HEK293 (cell line): ENCODE data around the gene SBNO2.

Source experiments
- CTCF ChIA-PET: fragments of 350-600 bp; formaldehyde crosslinking; extraction: SDS; loops from one replicate; lab custom pipeline; 2021; ENCODE audit warnings: antibody characterized with exemption; lab: Yijun Ruan, JAX
- POLR2A ChIA-PET: fragments of 300-600 bp; formaldehyde crosslinking; extraction: SDS; loops from one replicate; lab custom pipeline; 2020; ENCODE audit warnings: antibody characterized with exemption, inconsistent platforms; lab: Yijun Ruan, JAX
- H3K27ac ChIP-seq: fragments of 200-500 bp; sonication (Bioruptor generic); 2 replicates; pipeline ENCODE4 v1.5.1; 2014; ENCODE audit warnings: low read depth, low read length, control low read depth, inconsistent platforms; ENCODE audit errors: extremely low read depth
- H3K36me3 ChIP-seq, 2 experiments: fragments of 200-500 bp in 1 of 2; sonication (Bioruptor generic) in 1 of 2; 1 replicate in 1 of 2; 2 replicates in 1 of 2; pipeline ENCODE4 v1.5.1; 2014 to 2017; ENCODE audit warnings: inconsistent platforms in 2 of 2, low read length in 2 of 2; ENCODE audit not compliant: control insufficient read depth in 2 of 2, insufficient read depth in 1 of 2
- H3K4me1 ChIP-seq: fragments of 200-500 bp; sonication (Bioruptor generic); 2 replicates; pipeline ENCODE4 v1.5.1; 2014; ENCODE audit warnings: mild to moderate bottlenecking, low read length, inconsistent platforms; ENCODE audit not compliant: control insufficient read depth, insufficient read depth
- H3K4me3 ChIP-seq: 2 replicates; pipeline ENCODE4 v1.5.1; 2011; ENCODE audit warnings: low read depth, mild to moderate bottlenecking, control low read depth, low read length, moderate library complexity
- H3K9me3 ChIP-seq: fragments of 200-500 bp; sonication (Bioruptor generic); 2 replicates; pipeline ENCODE4 v1.5.1; 2014; ENCODE audit warnings: low read depth, low read length, inconsistent platforms; ENCODE audit not compliant: control insufficient read depth, insufficient read depth
- BCL6B ChIP-seq: fragments of 450-650 bp; formaldehyde crosslinking; IDR thresholded peaks from 2 replicates; pipeline ENCODE4 v1.5.1; 2017; ENCODE audit warnings: missing biosample characterization, missing genetic modification characterization
- GLIS2 ChIP-seq: fragments of 450-650 bp; formaldehyde crosslinking; IDR thresholded peaks from 2 replicates; pipeline ENCODE4 v1.5.1; 2016; ENCODE audit warnings: missing biosample characterization, missing genetic modification characterization
- KLF8 ChIP-seq: fragments of 450-650 bp; formaldehyde crosslinking; IDR thresholded peaks from 2 replicates; pipeline ENCODE4 v1.5.1; 2016; ENCODE audit warnings: missing biosample characterization, missing genetic modification characterization
- MEIS1 ChIP-seq: sonication (generic); formaldehyde crosslinking; IDR thresholded peaks from 2 replicates; pipeline ENCODE4 v1.8.1; 2022; ENCODE audit warnings: missing genetic modification reagents, mild to moderate bottlenecking, borderline replicate concordance
- ZBTB1 ChIP-seq: fragments of 450-650 bp; formaldehyde crosslinking; IDR thresholded peaks from 2 replicates; pipeline ENCODE4 v1.5.1; 2016; ENCODE audit warnings: missing biosample characterization, missing genetic modification characterization
- ZBTB10 ChIP-seq: fragments of 450-650 bp; formaldehyde crosslinking; IDR thresholded peaks from 2 replicates; pipeline ENCODE4 v1.5.1; 2016; ENCODE audit warnings: missing biosample characterization, missing genetic modification characterization
- ZNF10 ChIP-seq: fragments of 450-650 bp; formaldehyde crosslinking; IDR thresholded peaks from 2 replicates; pipeline ENCODE4 v1.5.1; 2017; ENCODE audit warnings: missing biosample characterization, missing genetic modification characterization
- ZNF24 ChIP-seq: fragments of 450-650 bp; formaldehyde crosslinking; IDR thresholded peaks from 2 replicates; pipeline ENCODE4 v1.5.1; 2016; ENCODE audit warnings: missing biosample characterization, missing genetic modification characterization
- ZNF266 ChIP-seq: fragments of 450-650 bp; formaldehyde crosslinking; IDR thresholded peaks from 2 replicates; pipeline ENCODE4 v1.5.1; 2016; ENCODE audit warnings: missing biosample characterization, missing genetic modification characterization, low read depth
- ZNF350 ChIP-seq: fragments of 450-650 bp; formaldehyde crosslinking; IDR thresholded peaks from 2 replicates; pipeline ENCODE4 v1.5.0; 2017; ENCODE audit warnings: missing biosample characterization, mild to moderate bottlenecking, missing genetic modification characterization
- ZNF433 ChIP-seq: fragments of 450-650 bp; formaldehyde crosslinking; IDR thresholded peaks from 2 replicates; pipeline ENCODE4 v1.5.1; 2016; ENCODE audit warnings: missing biosample characterization, missing genetic modification characterization, low read depth
- TF ChIP-seq, protein P1 (sequence below): fragments of 450-650 bp; formaldehyde crosslinking; IDR thresholded peaks from 2 replicates; pipeline ENCODE4 v1.5.1; 2016; ENCODE audit warnings: missing biosample characterization, missing genetic modification characterization
- TF ChIP-seq, protein P2 (sequence below): fragments of 450-650 bp; formaldehyde crosslinking; IDR thresholded peaks from 2 replicates; pipeline ENCODE4 v1.5.1; 2016; ENCODE audit warnings: missing biosample characterization, missing genetic modification characterization
- TF ChIP-seq, protein P3 (sequence below): fragments of 450-650 bp; formaldehyde crosslinking; IDR thresholded peaks from 2 replicates; pipeline ENCODE4 v1.5.1; 2016; ENCODE audit warnings: missing biosample characterization, missing genetic modification characterization

SBNO2 gene

GRCh38 chr19:1221904-1222255, 47.8 kb upstream of the SBNO2 start:
- Histone ChIP-seq H3K9me3 (no peaks in the 10 kb centered on the region), H3K4me1 (no peaks in the 10 kb centered on the region), H3K27ac (no peak overlapping the region), H3K36me3 (peaks cover 0 to 74% of the 10 kb centered on the region in 2 experiments; a peak in 2 of 3 replicates), H3K4me3 (no peak overlapping the region)
- ChIA-PET CTCF (interaction anchor here (0.7 to 2.5 kb wide), 8 partner anchors 8 to 225 kb away, joined by 3 to 14 read pairs (median 5); no protein-coding TSS in a partner anchor), POLR2A (interaction anchor here (1.5 kb wide), 1 partner anchor 109 kb away, joined by 3 read pairs; no protein-coding TSS in a partner anchor)
- TF ChIP-seq, protein P1, sequence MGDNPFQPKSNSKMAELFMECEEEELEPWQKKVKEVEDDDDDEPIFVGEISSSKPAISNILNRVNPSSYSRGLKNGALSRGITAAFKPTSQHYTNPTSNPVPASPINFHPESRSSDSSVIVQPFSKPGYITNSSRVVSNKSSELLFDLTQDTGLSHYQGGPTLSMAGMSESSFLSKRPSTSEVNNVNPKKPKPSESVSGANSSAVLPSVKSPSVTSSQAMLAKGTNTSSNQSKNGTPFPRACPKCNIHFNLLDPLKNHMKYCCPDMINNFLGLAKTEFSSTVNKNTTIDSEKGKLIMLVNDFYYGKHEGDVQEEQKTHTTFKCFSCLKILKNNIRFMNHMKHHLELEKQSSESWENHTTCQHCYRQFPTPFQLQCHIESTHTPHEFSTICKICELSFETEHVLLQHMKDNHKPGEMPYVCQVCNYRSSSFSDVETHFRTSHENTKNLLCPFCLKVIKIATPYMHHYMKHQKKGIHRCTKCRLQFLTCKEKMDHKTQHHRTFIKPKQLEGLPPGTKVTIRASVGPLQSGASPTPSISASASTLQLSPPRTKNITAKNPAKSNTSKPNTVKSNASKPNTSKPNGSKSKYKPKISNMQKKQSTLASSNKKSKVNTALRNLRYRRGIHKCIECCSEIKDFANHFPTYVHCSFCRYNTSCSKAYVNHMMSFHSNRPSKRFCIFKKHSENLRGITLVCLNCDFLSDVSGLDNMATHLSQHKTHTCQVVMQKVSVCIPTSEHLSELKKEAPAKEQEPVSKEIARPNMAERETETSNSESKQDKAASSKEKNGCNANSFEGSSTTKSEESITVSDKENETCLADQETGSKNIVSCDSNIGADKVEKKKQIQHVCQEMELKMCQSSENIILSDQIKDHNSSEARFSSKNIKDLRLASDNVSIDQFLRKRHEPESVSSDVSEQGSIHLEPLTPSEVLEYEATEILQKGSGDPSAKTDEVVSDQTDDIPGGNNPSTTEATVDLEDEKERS (tag by site-specific recombination) = no peak
- no peak for TF ChIP-seq ZNF24 (tag by site-specific recombination)
- TF ChIP-seq ZNF350 (tag by site-specific recombination) = no peak
- no peak for TF ChIP-seq ZNF433 (tag by site-specific recombination)
- no peak for TF ChIP-seq ZNF266 (tag by site-specific recombination)
- no peak for TF ChIP-seq BCL6B (tag by site-specific recombination)
- TF ChIP-seq ZNF10 (tag by site-specific recombination) = no peak

DNA sequence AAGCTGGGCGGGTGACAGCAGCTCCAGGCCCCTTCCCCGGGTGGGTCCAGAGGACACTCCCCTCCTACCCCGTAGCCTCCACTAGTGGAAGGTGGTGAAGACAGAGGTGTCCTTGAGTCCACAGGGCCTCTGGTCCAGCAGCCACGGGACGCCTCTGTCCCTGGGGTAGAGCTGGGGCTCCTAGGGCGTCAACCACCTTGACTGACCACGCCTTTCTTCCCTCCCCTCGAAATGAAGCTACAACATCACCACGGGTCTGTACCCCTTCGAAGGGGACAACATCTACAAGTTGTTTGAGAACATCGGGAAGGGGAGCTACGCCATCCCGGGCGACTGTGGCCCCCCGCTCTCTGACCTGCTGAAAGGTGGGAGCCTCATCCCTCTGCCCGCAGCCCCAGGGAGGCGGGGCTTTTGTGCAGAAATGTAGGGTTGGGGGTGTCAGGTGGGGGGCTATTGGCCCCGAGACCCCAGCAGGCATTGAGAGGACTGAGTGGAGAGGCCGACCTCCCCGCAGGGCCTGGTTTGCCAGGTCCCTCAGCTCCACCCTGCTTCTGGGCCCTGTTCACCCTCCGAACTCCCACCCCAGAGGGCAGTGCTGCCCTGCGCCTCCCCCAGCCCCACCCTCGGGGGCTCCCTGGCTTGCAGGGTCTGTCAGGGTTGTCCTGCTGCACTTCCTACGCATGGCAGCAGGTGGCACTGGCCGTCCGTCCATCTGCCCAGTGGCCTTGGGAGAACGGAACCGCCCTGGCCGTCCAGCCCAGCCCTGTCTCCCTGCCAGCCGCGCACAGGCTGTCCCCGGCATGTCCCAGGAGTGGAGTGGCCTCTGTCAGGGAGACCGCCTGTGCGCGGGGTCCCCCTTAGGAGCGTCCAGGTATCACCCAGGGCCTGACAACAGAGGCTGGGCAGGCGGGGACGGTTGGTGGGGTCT, 47.2 kb upstream of the SBNO2 start:
- Histone ChIP-seq H3K27ac (no peak overlapping the region), H3K4me3 (no peak overlapping the region), H3K4me1 (no peaks in the 10 kb centered on the region), H3K36me3 (peaks cover 2 to 71% of the 10 kb centered on the region in 2 experiments; a peak in 2 of 3 replicates), H3K9me3 (no peaks in the 10 kb centered on the region)
- POLR2A ChIA-PET = interaction anchor here (0.6 to 1.5 kb wide), 3 partner anchors 108 to 919 kb away, joined by 3 to 4 read pairs (median 3); no protein-coding TSS in a partner anchor
- TF ChIP-seq KLF8 (tag by site-specific recombination) = peak; percentile 10
- peak; percentile 44; the same call in 1 of the 2 replicates for TF ChIP-seq ZBTB10 (tag by site-specific recombination)
- TF ChIP-seq GLIS2 (tag by site-specific recombination) = peak; percentile 36
- no peak for TF ChIP-seq ZBTB1
- TF ChIP-seq, protein P2, sequence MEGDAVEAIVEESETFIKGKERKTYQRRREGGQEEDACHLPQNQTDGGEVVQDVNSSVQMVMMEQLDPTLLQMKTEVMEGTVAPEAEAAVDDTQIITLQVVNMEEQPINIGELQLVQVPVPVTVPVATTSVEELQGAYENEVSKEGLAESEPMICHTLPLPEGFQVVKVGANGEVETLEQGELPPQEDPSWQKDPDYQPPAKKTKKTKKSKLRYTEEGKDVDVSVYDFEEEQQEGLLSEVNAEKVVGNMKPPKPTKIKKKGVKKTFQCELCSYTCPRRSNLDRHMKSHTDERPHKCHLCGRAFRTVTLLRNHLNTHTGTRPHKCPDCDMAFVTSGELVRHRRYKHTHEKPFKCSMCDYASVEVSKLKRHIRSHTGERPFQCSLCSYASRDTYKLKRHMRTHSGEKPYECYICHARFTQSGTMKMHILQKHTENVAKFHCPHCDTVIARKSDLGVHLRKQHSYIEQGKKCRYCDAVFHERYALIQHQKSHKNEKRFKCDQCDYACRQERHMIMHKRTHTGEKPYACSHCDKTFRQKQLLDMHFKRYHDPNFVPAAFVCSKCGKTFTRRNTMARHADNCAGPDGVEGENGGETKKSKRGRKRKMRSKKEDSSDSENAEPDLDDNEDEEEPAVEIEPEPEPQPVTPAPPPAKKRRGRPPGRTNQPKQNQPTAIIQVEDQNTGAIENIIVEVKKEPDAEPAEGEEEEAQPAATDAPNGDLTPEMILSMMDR (tag by site-specific recombination) = peak; percentile 67
- TF ChIP-seq, protein P3, sequence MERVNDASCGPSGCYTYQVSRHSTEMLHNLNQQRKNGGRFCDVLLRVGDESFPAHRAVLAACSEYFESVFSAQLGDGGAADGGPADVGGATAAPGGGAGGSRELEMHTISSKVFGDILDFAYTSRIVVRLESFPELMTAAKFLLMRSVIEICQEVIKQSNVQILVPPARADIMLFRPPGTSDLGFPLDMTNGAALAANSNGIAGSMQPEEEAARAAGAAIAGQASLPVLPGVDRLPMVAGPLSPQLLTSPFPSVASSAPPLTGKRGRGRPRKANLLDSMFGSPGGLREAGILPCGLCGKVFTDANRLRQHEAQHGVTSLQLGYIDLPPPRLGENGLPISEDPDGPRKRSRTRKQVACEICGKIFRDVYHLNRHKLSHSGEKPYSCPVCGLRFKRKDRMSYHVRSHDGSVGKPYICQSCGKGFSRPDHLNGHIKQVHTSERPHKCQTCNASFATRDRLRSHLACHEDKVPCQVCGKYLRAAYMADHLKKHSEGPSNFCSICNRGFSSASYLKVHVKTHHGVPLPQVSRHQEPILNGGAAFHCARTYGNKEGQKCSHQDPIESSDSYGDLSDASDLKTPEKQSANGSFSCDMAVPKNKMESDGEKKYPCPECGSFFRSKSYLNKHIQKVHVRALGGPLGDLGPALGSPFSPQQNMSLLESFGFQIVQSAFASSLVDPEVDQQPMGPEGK = peak; percentile 68
- no peak for TF ChIP-seq MEIS1 (CRISPR knock-in tag)
- CTCF ChIA-PET = interaction anchor here (0.6 to 1.8 kb wide), 13 partner anchors 7 to 438 kb away, joined by 3 to 8 read pairs (median 4); no protein-coding TSS in a partner anchor
